MCF 10A (cell line): ENCODE results near the gene CHD5. TPM values are rescaled to one million over a fixed set of nuclear protein-coding genes. Genes with fewer than 3 reads are reported as not detected.

Experiments
- BruUV-seq: library from RNA; stranded (reverse); fragments of 400-500 nt; replicated peaks from 2 replicates; lab custom pipeline; 2021; lab: Mats Ljungman, UMichigan
- CTCF ChIA-PET: fragments of 300-600 bp; sonication (Branson Sonifier 250); formaldehyde crosslinking; extraction: SDS; loops from one replicate; lab custom pipeline; 2021; ENCODE audit warnings: antibody characterized with exemption, inconsistent platforms; lab: Yijun Ruan, JAX
- POLR2A ChIA-PET: fragments of 300-600, 350-650 bp; sonication (Branson Sonifier 250); formaldehyde crosslinking; extraction: SDS; loops from one replicate; lab custom pipeline; 2020; ENCODE audit warnings: antibody characterized with exemption, inconsistent platforms; lab: Yijun Ruan, JAX
- DNase-seq: peaks from one replicate; pipeline ENCODE4 v3.0.0-alpha.2; 2018; ENCODE audit not compliant: unreplicated experiment
- H3K27ac Mint-ChIP-seq: one replicate; pipeline ENCODE4 v1.8.0; 2022; ENCODE audit warnings: mild to moderate bottlenecking, low read depth, mixed read lengths; ENCODE audit not compliant: unreplicated experiment
- H3K27me3 Mint-ChIP-seq: one replicate; pipeline ENCODE4 v1.8.0; 2022; ENCODE audit warnings: mixed read lengths; ENCODE audit not compliant: insufficient read depth, unreplicated experiment
- H3K36me3 Mint-ChIP-seq: one replicate; pipeline ENCODE4 v1.8.0; 2022; ENCODE audit warnings: mild to moderate bottlenecking, moderate library complexity, mixed read lengths; ENCODE audit not compliant: insufficient read depth, unreplicated experiment
- H3K4me1 Mint-ChIP-seq: one replicate; pipeline ENCODE4 v1.8.0; 2022; ENCODE audit warnings: mixed read lengths; ENCODE audit not compliant: insufficient read depth, unreplicated experiment
- H3K4me3 Mint-ChIP-seq: one replicate; pipeline ENCODE4 v1.8.0; 2022; ENCODE audit warnings: mild to moderate bottlenecking, moderate library complexity, mixed read lengths; ENCODE audit not compliant: unreplicated experiment
- H3K9me3 Mint-ChIP-seq: one replicate; pipeline ENCODE4 v1.8.0; 2022; ENCODE audit warnings: mixed read lengths; ENCODE audit not compliant: unreplicated experiment
- intact Hi-C: fragments of 100-400 bp; cut with micrococcal nuclease; formaldehyde crosslinking; loops from 2 replicates; pipeline ENCODE4 v1.14.1; 2022
- total RNA-seq: library from RNA; stranded (reverse); gene quantifications from 2 replicates; pipeline ENCODE4 v1.2.3, GENCODE V29; 2022
- TF ChIP-seq, protein P1 (sequence below): fragments of 200-600 bp; IDR thresholded peaks from one replicate; pipeline ENCODE4 v1.8.0; 2022; ENCODE audit warnings: antibody characterized with exemption, mild to moderate bottlenecking; ENCODE audit not compliant: unreplicated experiment

The CHD5 gene
- total RNA-seq, 1 experiment from 2014 or later, result 0.07 TPM

DNA sequence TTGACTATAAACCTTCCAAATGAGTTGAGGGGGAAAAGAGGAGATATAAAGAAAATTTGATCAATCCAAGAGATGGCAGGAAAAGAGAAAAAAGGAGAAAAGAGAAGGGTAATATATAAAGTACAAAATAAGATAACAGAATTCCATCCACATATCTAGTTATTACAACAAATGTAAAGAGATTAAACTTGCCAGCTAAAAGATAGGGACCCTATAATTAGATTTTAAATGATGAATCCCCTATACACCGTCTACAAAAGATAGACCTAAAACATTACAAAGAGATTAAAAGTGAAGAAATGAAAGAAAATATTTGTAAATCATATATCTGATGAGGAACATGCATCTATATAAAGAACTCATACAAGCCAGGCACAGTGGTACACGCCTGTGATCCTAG lies 63.1 kb downstream of the CHD5 start:
- intact Hi-C loops, result no loop called here

GRCh38 chr1:6116137-6116536 lies 64.0 kb downstream of the CHD5 start:
- Mint-ChIP-seq H3K27ac (no peak overlapping the region), H3K9me3 (peaks cover 10% of the 10 kb centered on the region), H3K27me3 (peaks cover 11% of the 10 kb centered on the region), H3K36me3 (peaks cover 4% of the 10 kb centered on the region), H3K4me1 (peaks cover 6% of the 10 kb centered on the region), H3K4me3 (no peak overlapping the region)
- ChIA-PET POLR2A (interaction anchor here (1.2 kb wide), 1 partner anchor 104 kb away, joined by 6 read pairs; no protein-coding TSS in a partner anchor), CTCF (interaction anchor here (0.6 kb wide), 1 partner anchor 363 kb away, joined by 4 read pairs; no protein-coding TSS in a partner anchor)
- BruUV-seq, result no TSS peak
- TF ChIP-seq, protein P1, sequence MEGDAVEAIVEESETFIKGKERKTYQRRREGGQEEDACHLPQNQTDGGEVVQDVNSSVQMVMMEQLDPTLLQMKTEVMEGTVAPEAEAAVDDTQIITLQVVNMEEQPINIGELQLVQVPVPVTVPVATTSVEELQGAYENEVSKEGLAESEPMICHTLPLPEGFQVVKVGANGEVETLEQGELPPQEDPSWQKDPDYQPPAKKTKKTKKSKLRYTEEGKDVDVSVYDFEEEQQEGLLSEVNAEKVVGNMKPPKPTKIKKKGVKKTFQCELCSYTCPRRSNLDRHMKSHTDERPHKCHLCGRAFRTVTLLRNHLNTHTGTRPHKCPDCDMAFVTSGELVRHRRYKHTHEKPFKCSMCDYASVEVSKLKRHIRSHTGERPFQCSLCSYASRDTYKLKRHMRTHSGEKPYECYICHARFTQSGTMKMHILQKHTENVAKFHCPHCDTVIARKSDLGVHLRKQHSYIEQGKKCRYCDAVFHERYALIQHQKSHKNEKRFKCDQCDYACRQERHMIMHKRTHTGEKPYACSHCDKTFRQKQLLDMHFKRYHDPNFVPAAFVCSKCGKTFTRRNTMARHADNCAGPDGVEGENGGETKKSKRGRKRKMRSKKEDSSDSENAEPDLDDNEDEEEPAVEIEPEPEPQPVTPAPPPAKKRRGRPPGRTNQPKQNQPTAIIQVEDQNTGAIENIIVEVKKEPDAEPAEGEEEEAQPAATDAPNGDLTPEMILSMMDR, result no peak
- intact Hi-C loops, result no loop called here
- peak; percentile 51 for DNase-seq

More for the DNA sequence above, 63.1 kb downstream of the CHD5 start:
- POLR2A ChIA-PET, result interaction anchor here (0.6 to 1.2 kb wide), 2 partner anchors 73 to 103 kb away, joined by 4 to 6 read pairs; no protein-coding TSS in a partner anchor
- Mint-ChIP-seq H3K9me3 (peaks cover 10% of the 10 kb centered on the region), H3K36me3 (peaks cover 4% of the 10 kb centered on the region), H3K4me3 (no peak overlapping the region), H3K27me3 (peaks cover 6% of the 10 kb centered on the region), H3K27ac (no peak overlapping the region), H3K4me1 (peaks cover 6% of the 10 kb centered on the region)
- TF ChIP-seq, protein P1, result no peak
- no TSS peak for BruUV-seq
- no peak for DNase-seq
- CTCF ChIA-PET, result interaction anchor here (0.6 kb wide), 1 partner anchor 362 kb away, joined by 4 read pairs; no protein-coding TSS in a partner anchor

- no TSS peak for BruUV-seq
Measured at GRCh38 chr1:6113745-6114144, 66.4 kb downstream of the CHD5 start.

DNA sequence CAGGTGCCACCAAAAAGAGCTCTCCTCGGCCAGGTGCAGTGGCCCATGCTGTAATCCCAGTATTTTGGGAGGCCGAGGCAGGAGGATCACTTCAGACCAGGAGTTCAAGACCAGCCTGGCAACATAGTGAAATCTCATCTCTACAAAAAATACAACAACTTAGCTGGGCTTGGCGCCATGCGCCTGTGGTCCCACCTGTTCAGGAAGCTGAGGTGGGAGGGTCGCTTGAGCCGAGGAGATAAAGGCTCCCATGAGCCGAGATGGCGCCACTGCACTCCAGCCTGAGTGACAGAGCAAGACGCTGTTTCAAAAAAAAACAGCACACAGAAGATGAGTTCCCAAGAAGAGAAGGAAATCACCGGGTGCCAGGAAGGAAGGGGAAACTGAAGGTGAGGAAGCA lies 67.0 kb downstream of the CHD5 start:
- no peak for DNase-seq

More at GRCh38 chr1:6113745-6114144, 66.4 kb downstream of the CHD5 start:
- Mint-ChIP-seq H3K27me3 (peaks cover 12% of the 10 kb centered on the region), H3K36me3 (peaks cover 4% of the 10 kb centered on the region), H3K9me3 (peaks cover 10% of the 10 kb centered on the region), H3K4me1 (peaks cover 6% of the 10 kb centered on the region), H3K4me3 (no peak overlapping the region), H3K27ac (no peak overlapping the region)
- intact Hi-C loops, result no loop called here
- CTCF ChIA-PET, result interaction anchor here (0.6 to 2.5 kb wide), 4 partner anchors 46 to 231 kb away, joined by 3 to 14 read pairs (median 4); no protein-coding TSS in a partner anchor
- no peak for DNase-seq
- TF ChIP-seq, protein P1, result no peak
- POLR2A ChIA-PET, result interaction anchor here (0.7 to 1.5 kb wide), 3 partner anchors 21 to 100 kb away, joined by 3 to 4 read pairs (median 3); no protein-coding TSS in a partner anchor

More for the DNA sequence above, 67.0 kb downstream of the CHD5 start:
- H3K9me3 Mint-ChIP-seq, result peaks cover 11% of the 10 kb centered on the region
- ChIA-PET CTCF (interaction anchor here (0.6 to 2.5 kb wide), 4 partner anchors 46 to 232 kb away, joined by 3 to 14 read pairs (median 4); no protein-coding TSS in a partner anchor), POLR2A (interaction anchor here (0.7 to 1.5 kb wide), 3 partner anchors 22 to 101 kb away, joined by 3 to 4 read pairs (median 3); no protein-coding TSS in a partner anchor)
- no peak overlapping the region for H3K4me3 Mint-ChIP-seq
- H3K4me1 Mint-ChIP-seq, result peaks cover under 1% of the 10 kb centered on the region
- H3K27ac Mint-ChIP-seq, result no peak overlapping the region
- TF ChIP-seq, protein P1, result no peak
- no TSS peak for BruUV-seq
- intact Hi-C loops, result no loop called here
- H3K36me3 Mint-ChIP-seq, result peaks cover 4% of the 10 kb centered on the region
- peaks cover 18% of the 10 kb centered on the region for H3K27me3 Mint-ChIP-seq
